Activated CD4-positive, alpha-beta T cell treated with anti-CD3 and anti-CD28 coated beads for 36 hours (primary cell): ENCODE results near the gene CARD19. TPM values are rescaled to one million over a fixed set of nuclear protein-coding genes. Genes with fewer than 3 reads are reported as not detected.
A peak's percentile ranks its signal among the peaks of the same experiment; 100 is the strongest.

ENCODE experiments used
- ATAC-seq: fragments of 200-7000 bp; cut with Tn5 transposase; one replicate; pipeline ENCODE4 v1.10.0; 2021; ENCODE audit warnings: mild to moderate bottlenecking, moderate library complexity
- CTCF ChIA-PET: fragments of 350-600 bp; sonication (Branson Sonifier 250); formaldehyde crosslinking; loops from one replicate; lab custom pipeline; 2021; ENCODE audit warnings: antibody characterized with exemption; lab: Charles Lee
- POLR2A ChIA-PET: fragments of 350-600 bp; sonication (Branson Sonifier 250); formaldehyde crosslinking; loops from one replicate; lab custom pipeline; 2021; ENCODE audit warnings: antibody characterized with exemption, inconsistent platforms; lab: Charles Lee
- DNase-seq: peaks from one replicate; pipeline ENCODE4 v3.0.0-alpha.2; 2020
- H3K27ac Mint-ChIP-seq: one replicate; pipeline ENCODE4 v1.8.0; 2021; ENCODE audit warnings: mixed read lengths
- H3K27me3 Mint-ChIP-seq: one replicate; pipeline ENCODE4 v1.8.0; 2021; ENCODE audit warnings: mixed read lengths
- H3K36me3 Mint-ChIP-seq: one replicate; pipeline ENCODE4 v1.8.0; 2021; ENCODE audit warnings: low read depth, mixed read lengths
- H3K4me1 Mint-ChIP-seq: one replicate; pipeline ENCODE4 v1.8.0; 2021; ENCODE audit warnings: mixed read lengths
- H3K4me3 Mint-ChIP-seq: one replicate; pipeline ENCODE4 v1.8.0; 2021; ENCODE audit warnings: mild to moderate bottlenecking, moderate library complexity, mixed read lengths
- H3K9me3 Mint-ChIP-seq: one replicate; pipeline ENCODE4 v1.8.0; 2021; ENCODE audit warnings: low read depth, mixed read lengths
- intact Hi-C, 2 experiments: fragments of 100-400 bp; cut with DNase I in 1 of 2; cut with micrococcal nuclease in 1 of 2; formaldehyde crosslinking; loops; one replicate each; pipeline versions ENCODE4 v1.14.2 to v1.15.1; 2022 to 2024; cut with DNase I, micrococcal nuclease
- total RNA-seq, 2 experiments: library from RNA; stranded (reverse); gene quantifications; one replicate each; pipeline ENCODE4 v1.2.3, GENCODE V29; 2021

The CARD19 gene
- total RNA-seq, 2 experiments from 2014 or later = 39.6 to 44.4 TPM

GRCh38 chr9:93057703-93058354, 38.2 kb upstream of the CARD19 start:
- Mint-ChIP-seq H3K36me3 (peaks cover 13% of the 10 kb centered on the region), H3K4me1 (peaks cover 50% of the 10 kb centered on the region), H3K9me3 (no peaks in the 10 kb centered on the region), H3K4me3 (peak overlapping the region; percentile 48), H3K27me3 (no peaks in the 10 kb centered on the region), H3K27ac (peak overlapping the region; percentile 77)
- ChIA-PET POLR2A (no interaction called here), CTCF (interaction anchor here (0.6 to 1.4 kb wide), 2 partner anchors 51 to 80 kb away, joined by 3 read pairs; no protein-coding TSS in a partner anchor)
- intact Hi-C loops = loop anchor here (1.0 to 2.0 kb wide), 4 partner anchors 37 to 93 kb away; partner anchors contain the start of gene CARD19 (in 1 of the 2)
- DNase-seq (no peak), ATAC-seq (peak; percentile 7)

- intact Hi-C loops = loop anchor here (1.0 to 2.0 kb wide), 5 partner anchors 30 to 94 kb away; partner anchors contain the start of gene CARD19 (in 1 of the 2)
- ChIA-PET POLR2A (interaction anchor here (2.8 kb wide), 1 partner anchor 33 kb away, joined by 11 read pairs; no protein-coding TSS in a partner anchor), CTCF (interaction anchor here (1.4 to 2.4 kb wide), 3 partner anchors 50 to 57 kb away, joined by 3 to 9 read pairs (median 5); no protein-coding TSS in a partner anchor)
- Mint-ChIP-seq H3K27ac (peak within 1 kb of the TSS; percentile 98), H3K4me3 (peak within 1 kb of the TSS; percentile 90), H3K4me1 (peaks cover 55% of the 10 kb centered on the region), H3K36me3 (peaks cover 13% of the 10 kb centered on the region), H3K9me3 (no peaks in the 10 kb centered on the region), H3K27me3 (no peaks in the 10 kb centered on the region)
- DNase-seq (peak; percentile 86), ATAC-seq (peak; percentile 66)
Measured at GRCh38 chr9:93058355-93059010, 37.5 kb upstream of the CARD19 start, which contains the start of gene SUSD3. Gene SUSD3, plus strand, starts transcription at chr9:93058701. Its CDS starts 42 bp downstream, at chr9:93058743.

GRCh38 chr9:93059011-93059714, 36.9 kb upstream of the CARD19 start:
- Mint-ChIP-seq H3K36me3 (peaks cover 16% of the 10 kb centered on the region), H3K9me3 (no peaks in the 10 kb centered on the region), H3K4me3 (peak overlapping the region; percentile 90), H3K4me1 (peaks cover 58% of the 10 kb centered on the region), H3K27ac (peak overlapping the region; percentile 98), H3K27me3 (no peaks in the 10 kb centered on the region)
- POLR2A ChIA-PET = interaction anchor here (1.1 to 2.8 kb wide), 3 partner anchors 33 to 40 kb away, joined by 3 to 11 read pairs (median 7); partner anchors contain the start of gene CARD19
- intact Hi-C loops = loop anchor here in 1 of 2 experiments (1.0 to 2.0 kb wide), 3 partner anchors 31 to 94 kb away; no protein-coding TSS in a partner anchor
- DNase-seq (peak; percentile 63), ATAC-seq (peak; percentile 8)
- CTCF ChIA-PET = interaction anchor here (0.7 to 2.4 kb wide), 5 partner anchors 9 to 72 kb away, joined by 3 to 9 read pairs (median 3); no protein-coding TSS in a partner anchor

GRCh38 chr9:93059715-93060578, 36.1 kb upstream of the CARD19 start:
- ATAC-seq = no peak
- CTCF ChIA-PET = interaction anchor here (0.7 to 2.4 kb wide), 11 partner anchors 8 to 396 kb away, joined by 3 to 9 read pairs (median 3); no protein-coding TSS in a partner anchor
- peaks cover 65% of the 10 kb centered on the region for H3K4me1 Mint-ChIP-seq
- POLR2A ChIA-PET = interaction anchor here (0.7 to 2.8 kb wide), 5 partner anchors 30 to 39 kb away, joined by 3 to 11 read pairs (median 3); partner anchors contain the start of gene CARD19
- DNase-seq = no peak
- peak overlapping the region; percentile 98 for H3K27ac Mint-ChIP-seq
- H3K36me3 Mint-ChIP-seq = peaks cover 21% of the 10 kb centered on the region
- H3K4me3 Mint-ChIP-seq = peak overlapping the region; percentile 90
- H3K9me3 Mint-ChIP-seq = no peaks in the 10 kb centered on the region
- intact Hi-C loops = loop anchor here (1.0 to 5.0 kb wide), 8 partner anchors 31 to 507 kb away; partner anchors contain the start of gene NINJ1 (in 1 of the 2)
- H3K27me3 Mint-ChIP-seq = no peaks in the 10 kb centered on the region

- H3K27me3 Mint-ChIP-seq = no peaks in the 10 kb centered on the region
- intact Hi-C loops = loop anchor here (1.0 to 5.0 kb wide), 5 partner anchors 30 to 506 kb away; partner anchors contain the start of gene NINJ1 (in 1 of the 2)
- CTCF ChIA-PET = interaction anchor here (0.7 to 2.4 kb wide), 8 partner anchors 23 to 395 kb away, joined by 3 to 9 read pairs (median 3); no protein-coding TSS in a partner anchor
- H3K27ac Mint-ChIP-seq = peak overlapping the region; percentile 98
- POLR2A ChIA-PET = interaction anchor here (0.7 to 2.8 kb wide), 4 partner anchors 30 to 36 kb away, joined by 3 to 11 read pairs (median 6); no protein-coding TSS in a partner anchor
- H3K9me3 Mint-ChIP-seq = no peaks in the 10 kb centered on the region
- ATAC-seq = peak; percentile 6
- peak; percentile 57 for DNase-seq
- H3K4me3 Mint-ChIP-seq = peak overlapping the region; percentile 90
- peaks cover 69% of the 10 kb centered on the region for H3K4me1 Mint-ChIP-seq
- H3K36me3 Mint-ChIP-seq = peaks cover 23% of the 10 kb centered on the region
Measured at GRCh38 chr9:93060746-93061259, 35.2 kb upstream of the CARD19 start.

GRCh38 chr9:93061260-93061751, 34.7 kb upstream of the CARD19 start:
- Mint-ChIP-seq H3K4me3 (peak overlapping the region; percentile 90), H3K36me3 (peaks cover 28% of the 10 kb centered on the region), H3K27ac (peak overlapping the region; percentile 98), H3K27me3 (no peaks in the 10 kb centered on the region), H3K9me3 (no peaks in the 10 kb centered on the region), H3K4me1 (peaks cover 74% of the 10 kb centered on the region)
- no peak for DNase-seq
- ChIA-PET POLR2A (interaction anchor here (0.7 to 2.8 kb wide), 2 partner anchors 31 to 33 kb away, joined by 9 to 11 read pairs; no protein-coding TSS in a partner anchor), CTCF (interaction anchor here (1.0 to 2.4 kb wide), 5 partner anchors 22 to 107 kb away, joined by 3 to 9 read pairs (median 4); no protein-coding TSS in a partner anchor)
- intact Hi-C loops = loop anchor here (5.0 kb wide), 3 partner anchors 34 to 506 kb away; no protein-coding TSS in a partner anchor
- no peak for ATAC-seq

- intact Hi-C loops = loop anchor here (5.0 kb wide), 3 partner anchors 35 to 505 kb away; no protein-coding TSS in a partner anchor
- Mint-ChIP-seq H3K9me3 (no peaks in the 10 kb centered on the region), H3K4me3 (peak overlapping the region; percentile 90), H3K27me3 (no peaks in the 10 kb centered on the region), H3K4me1 (peaks cover 79% of the 10 kb centered on the region), H3K27ac (peak overlapping the region; percentile 98), H3K36me3 (peaks cover 32% of the 10 kb centered on the region)
- ChIA-PET CTCF (interaction anchor here (1.2 kb wide), 1 partner anchor 105 kb away, joined by 3 read pairs; no protein-coding TSS in a partner anchor), POLR2A (no interaction called here)
- DNase-seq = peak; percentile 68
- ATAC-seq = no peak
Measured at GRCh38 chr9:93061791-93062763, 33.9 kb upstream of the CARD19 start.

GRCh38 chr9:93064392-93065134, 31.5 kb upstream of the CARD19 start:
- H3K27ac Mint-ChIP-seq = peak overlapping the region; percentile 98
- ChIA-PET POLR2A (interaction anchor here (0.6 to 1.5 kb wide), 13 partner anchors 10 to 1204 kb away, joined by 3 to 10 read pairs (median 4); partner anchors contain the start of gene CARD19), CTCF (interaction anchor here (0.6 to 2.1 kb wide), 8 partner anchors 23 to 501 kb away, joined by 3 to 9 read pairs (median 3); no protein-coding TSS in a partner anchor)
- peaks cover 94% of the 10 kb centered on the region for H3K4me1 Mint-ChIP-seq
- H3K27me3 Mint-ChIP-seq = no peaks in the 10 kb centered on the region
- ATAC-seq = peak; percentile 90
- peak; percentile 96 for DNase-seq
- peaks cover 51% of the 10 kb centered on the region for H3K36me3 Mint-ChIP-seq
- H3K4me3 Mint-ChIP-seq = peak overlapping the region; percentile 76
- H3K9me3 Mint-ChIP-seq = peaks cover 4% of the 10 kb centered on the region
- intact Hi-C loops = loop anchor here (1.0 to 5.0 kb wide), 8 partner anchors 18 to 503 kb away; partner anchors contain the start of genes FAM120AOS (in 1 of the 2) and NINJ1 (in 1 of the 2)
